Psoas muscle (tissue), 8 donors: Measurements from ENCODE around the gene PCBP3. TPM values are rescaled to one million over a fixed set of nuclear protein-coding genes. Genes with fewer than 3 reads are reported as not detected.

Experiments
- ATAC-seq, 4 donors: fragments of 200-7000 bp; cut with Tn5 transposase; one replicate each; pipeline ENCODE4 v1.9.1; 2020; ENCODE audit warnings: moderate library complexity in 3 of 4, mild to moderate bottlenecking in 2 of 4
- DNase-seq, 2 donors: peaks; one replicate each; pipeline ENCODE4 v3.0.0-alpha.2; 2020
- H3K27ac ChIP-seq: fragments of 200-600 bp; one replicate; pipeline ENCODE4 v1.8.0; 2022
- H3K27me3 ChIP-seq, 3 donors: fragments of 200-600 bp in 1 of 3; one replicate each; pipeline versions ENCODE4 v1.6.1 to v1.8.0; 2013 to 2022; ENCODE audit warnings: low read length in 2 of 3, mild to moderate bottlenecking in 2 of 3, moderate library complexity in 1 of 3; ENCODE audit not compliant: insufficient read depth in 3 of 3
- H3K36me3 ChIP-seq, 2 donors: fragments of 200-600 bp in 1 of 2; one replicate each; pipeline versions ENCODE4 v1.6.1 to v1.8.0; 2013 to 2022; ENCODE audit warnings: low read depth in 1 of 2, mild to moderate bottlenecking in 1 of 2, moderate library complexity in 1 of 2; ENCODE audit not compliant: insufficient read depth in 1 of 2
- H3K4me1 ChIP-seq: fragments of 200-600 bp; one replicate; pipeline ENCODE4 v1.8.0; 2022
- H3K4me3 ChIP-seq: fragments of 200-600 bp; one replicate; pipeline ENCODE4 v1.8.0; 2022; ENCODE audit warnings: mild to moderate bottlenecking
- H3K9me3 ChIP-seq: fragments of 200-600 bp; one replicate; pipeline ENCODE4 v1.8.0; 2022
- WGBS, 3 donors: extraction: QIAGEN DNeasy Blood & Tissue Kit; methylation state at CpG; one replicate each; pipeline versions ENCODE4 v1.1.6 to v1.1.7; 2013; 5-methylcytosine and 5-hydroxymethylcytosine counted together
- intact Hi-C, 2 donors: fragments of 100-400 bp; cut with DNase I; formaldehyde crosslinking; loops; one replicate each; pipeline versions ENCODE4 v1.11.0 to v1.14.2; 2022
- polyA plus RNA-seq, 3 donors: library from polyadenylated mRNA; stranded (reverse); fragments of 200-250 nt; gene quantifications; one replicate each; pipeline ENCODE4 v1.2.3, GENCODE V29; 2013
- total RNA-seq, 4 donors: library from RNA; stranded (reverse); fragmentation: NEBNext Ultra II Directional in 2 of 4; extraction: Animal tissue kit (Norgen Biotek cat#: 25700) in 2 of 4; gene quantifications; one replicate each; pipeline versions ENCODE4 v1.2.1 to v1.2.4, GENCODE V29; 2021 to 2023
- TF ChIP-seq, protein P1 (sequence below): fragments of 200-600 bp; IDR thresholded peaks from one replicate; pipeline ENCODE4 v1.8.0; 2022; ENCODE audit warnings: antibody characterized with exemption
- donor health status: healthy with polysubstance abuse.
- donor health status: DM: no; HTN: no; CAD: no; lungs with moderate emphysema.
- donor health status: Bipolar disorder and iron deficiency.
- donor health status: healthy.
- donor health status: DM: yes; HTN: yes; CAD: no.
- donor health status: DM: no; HTN: no; CAD: no.
- donor health status: DM: no; HTN: no; CAD: no.
- donor health status: DM: yes; HTN: yes; CAD: no.

PCBP3 gene
- total and polyA plus RNA-seq, 7 donors, result 0.10 to 0.91 (median 0.33) TPM; not detected in 1

DNA sequence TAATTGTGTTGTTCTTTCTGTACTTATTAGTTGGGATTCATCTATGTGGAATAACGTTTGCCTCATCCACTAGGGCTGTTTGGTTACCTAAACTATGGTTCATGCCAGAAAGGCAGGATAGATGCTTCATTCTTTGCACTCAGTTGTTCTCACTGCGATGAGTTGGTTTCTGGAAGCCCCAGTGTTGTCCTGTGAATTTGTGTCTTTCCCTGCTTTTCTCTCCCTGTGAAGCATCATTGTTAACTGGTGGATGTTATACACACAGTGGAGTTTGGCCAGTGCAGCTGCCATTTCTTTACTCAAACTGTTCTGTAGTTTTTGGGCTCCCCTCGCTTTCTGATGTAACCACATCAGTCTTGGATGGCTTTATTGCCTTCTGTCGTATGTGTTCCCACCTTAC, 194.4 kb downstream of the PCBP3 start:
- WGBS, 3 donors, result 77 to 79% (median 77%) methylated on average over 4 of the region's 4 CpGs
- no peaks in the 10 kb centered on the region for H3K36me3 ChIP-seq
- peaks cover 0 to 10% (median 0%) of the 10 kb centered on the region in 3 donors for H3K27me3 ChIP-seq
- intact Hi-C loops, result no loop called here
- peaks cover 3% of the 10 kb centered on the region for H3K9me3 ChIP-seq
- no peaks in the 10 kb centered on the region for H3K4me1 ChIP-seq
- TF ChIP-seq, protein P1, sequence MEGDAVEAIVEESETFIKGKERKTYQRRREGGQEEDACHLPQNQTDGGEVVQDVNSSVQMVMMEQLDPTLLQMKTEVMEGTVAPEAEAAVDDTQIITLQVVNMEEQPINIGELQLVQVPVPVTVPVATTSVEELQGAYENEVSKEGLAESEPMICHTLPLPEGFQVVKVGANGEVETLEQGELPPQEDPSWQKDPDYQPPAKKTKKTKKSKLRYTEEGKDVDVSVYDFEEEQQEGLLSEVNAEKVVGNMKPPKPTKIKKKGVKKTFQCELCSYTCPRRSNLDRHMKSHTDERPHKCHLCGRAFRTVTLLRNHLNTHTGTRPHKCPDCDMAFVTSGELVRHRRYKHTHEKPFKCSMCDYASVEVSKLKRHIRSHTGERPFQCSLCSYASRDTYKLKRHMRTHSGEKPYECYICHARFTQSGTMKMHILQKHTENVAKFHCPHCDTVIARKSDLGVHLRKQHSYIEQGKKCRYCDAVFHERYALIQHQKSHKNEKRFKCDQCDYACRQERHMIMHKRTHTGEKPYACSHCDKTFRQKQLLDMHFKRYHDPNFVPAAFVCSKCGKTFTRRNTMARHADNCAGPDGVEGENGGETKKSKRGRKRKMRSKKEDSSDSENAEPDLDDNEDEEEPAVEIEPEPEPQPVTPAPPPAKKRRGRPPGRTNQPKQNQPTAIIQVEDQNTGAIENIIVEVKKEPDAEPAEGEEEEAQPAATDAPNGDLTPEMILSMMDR, result no peak
- ATAC-seq (no peak), DNase-seq (no peak)
- H3K4me3 ChIP-seq, result no peak overlapping the region
- no peak overlapping the region for H3K27ac ChIP-seq

DNA sequence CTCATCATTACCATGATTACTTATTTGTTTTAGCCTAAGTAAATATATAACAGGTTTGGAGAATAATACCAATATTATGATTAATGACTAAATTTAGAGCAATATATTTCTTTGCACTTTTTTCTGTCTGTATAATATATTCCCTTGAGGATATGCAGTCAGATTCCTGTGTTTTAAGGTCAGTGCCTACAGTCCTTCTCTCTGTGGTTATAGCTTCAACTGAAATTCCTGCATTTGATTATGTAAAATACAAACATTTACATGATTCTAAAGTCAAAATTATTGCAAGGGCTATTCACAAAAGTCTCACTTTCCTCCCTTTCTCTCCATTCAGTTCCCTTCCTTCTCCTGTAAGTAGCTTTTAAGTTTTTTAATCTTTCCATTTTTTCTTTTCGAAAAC, 195.1 kb downstream of the PCBP3 start:
- TF ChIP-seq, protein P1, result no peak
- H3K36me3 ChIP-seq, result no peaks in the 10 kb centered on the region
- H3K4me1 ChIP-seq, result no peaks in the 10 kb centered on the region
- ATAC-seq (no peak), DNase-seq (no peak)
- peaks cover 0 to 5% (median 0%) of the 10 kb centered on the region in 3 donors for H3K27me3 ChIP-seq
- intact Hi-C loops, result no loop called here
- H3K27ac ChIP-seq, result no peak overlapping the region
- H3K4me3 ChIP-seq, result no peak overlapping the region
- 96 to 100% (median 98%) methylated on average over 1 of the region's 1 CpG for WGBS, 3 donors
- H3K9me3 ChIP-seq, result peaks cover 3% of the 10 kb centered on the region

DNA sequence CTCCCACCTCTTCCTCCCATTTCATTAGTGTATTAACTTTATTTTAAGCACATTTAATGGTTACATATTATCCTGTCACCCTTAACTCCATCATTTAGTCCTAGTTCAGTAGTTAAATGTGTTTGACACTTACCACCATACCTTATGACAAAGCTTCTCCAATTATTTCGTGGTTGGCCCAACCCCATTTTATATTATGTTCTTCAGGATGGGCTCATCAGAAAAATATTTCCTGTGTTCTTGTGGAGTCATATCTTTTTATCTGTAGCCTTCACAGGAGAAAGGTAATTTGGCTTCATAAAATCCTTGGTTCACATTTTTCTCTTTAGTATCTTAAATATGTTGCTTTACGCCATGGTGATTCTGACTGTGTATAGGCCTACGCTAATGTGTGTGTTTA, 195.7 kb downstream of the PCBP3 start:
- TF ChIP-seq, protein P1, result no peak
- Histone ChIP-seq H3K4me1 (no peaks in the 10 kb centered on the region), H3K36me3 (no peaks in the 10 kb centered on the region), H3K27me3 (peaks cover 0 to 2% (median 0%) of the 10 kb centered on the region in 3 donors), H3K9me3 (peaks cover 3% of the 10 kb centered on the region), H3K4me3 (no peak overlapping the region), H3K27ac (no peak overlapping the region)
- DNase-seq (no peak), ATAC-seq (no peak)
- 79 to 96% (median 95%) methylated on average over 3 of the region's 3 CpGs for WGBS, 3 donors
- intact Hi-C loops, result no loop called here

DNA sequence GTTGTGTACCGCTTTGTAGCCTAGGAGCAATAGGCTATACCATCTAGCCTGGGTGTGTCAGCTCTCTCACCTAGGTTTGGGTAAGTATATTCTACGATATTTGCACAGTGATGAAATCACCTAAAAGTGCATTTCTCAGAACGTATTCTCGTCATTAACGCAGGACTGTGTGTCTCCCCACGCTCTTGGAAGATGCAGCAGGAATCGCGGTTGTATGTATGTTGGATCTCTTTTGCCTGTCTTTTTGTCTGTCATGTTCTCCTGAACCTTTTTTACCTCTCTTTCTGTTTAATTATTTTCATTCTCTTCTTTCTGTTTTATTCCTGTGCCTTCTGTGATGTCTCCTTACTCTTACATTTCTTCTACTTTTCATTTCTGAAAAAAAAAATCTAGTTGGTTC, 197.5 kb downstream of the PCBP3 start:
- Histone ChIP-seq H3K4me1 (no peaks in the 10 kb centered on the region), H3K27ac (no peak overlapping the region), H3K4me3 (no peak overlapping the region), H3K9me3 (peaks cover 3% of the 10 kb centered on the region), H3K36me3 (no peaks in the 10 kb centered on the region), H3K27me3 (no peaks in the 10 kb centered on the region)
- 95 to 98% (median 97%) methylated on average over 8 of the region's 8 CpGs for WGBS, 3 donors
- ATAC-seq, result no peak
- TF ChIP-seq, protein P1, result no peak
- intact Hi-C loops, result no loop called here
- no peak for DNase-seq

DNA sequence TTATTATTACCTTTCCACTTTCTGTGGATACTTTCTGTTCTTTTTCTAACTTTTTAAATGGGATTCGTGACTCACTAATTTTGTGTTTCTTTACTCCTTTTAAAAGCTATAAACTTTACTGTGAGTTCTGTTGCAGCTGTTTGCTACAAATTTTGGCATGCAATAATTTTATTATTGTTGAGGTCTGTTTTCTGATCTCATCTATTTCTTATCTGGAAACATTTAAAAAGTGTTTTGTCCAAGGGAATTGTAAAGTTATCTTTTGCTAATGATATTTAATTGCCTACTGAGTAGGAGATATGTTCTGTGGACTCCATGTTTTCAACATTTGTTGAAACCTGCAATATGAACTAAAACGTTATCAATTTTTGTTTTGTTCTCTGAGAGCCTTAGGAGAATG, 199.9 kb downstream of the PCBP3 start:
- H3K9me3 ChIP-seq, result peaks cover 3% of the 10 kb centered on the region
- H3K36me3 ChIP-seq, result no peaks in the 10 kb centered on the region
- intact Hi-C loops, result no loop called here
- no peak overlapping the region for H3K4me3 ChIP-seq
- DNase-seq (no peak), ATAC-seq (no peak)
- TF ChIP-seq, protein P1, result no peak
- H3K27me3 ChIP-seq, result no peaks in the 10 kb centered on the region
- no peak overlapping the region for H3K27ac ChIP-seq
- WGBS, 3 donors, result 43 to 73% (median 46%) methylated on average over 2 of the region's 2 CpGs
- no peaks in the 10 kb centered on the region for H3K4me1 ChIP-seq
